Lung (tissue), 12 donors: Measurements from ENCODE around the gene CTNNB1. TPM values are rescaled to one million over a fixed set of nuclear protein-coding genes. Genes with fewer than 3 reads are reported as not detected.

ENCODE experiments used
- ATAC-seq: fragments of 200-7000 bp; cut with Tn5 transposase; one replicate; pipeline ENCODE4 v1.9.1; 2020; ENCODE audit warnings: moderate number of reproducible peaks; ENCODE audit not compliant: insufficient read depth, low FRiP score
- DNase-seq, 3 donors: peaks; one replicate each; pipeline ENCODE4 v3.0.0-alpha.2; 2013 to 2017
- H3K27ac ChIP-seq, 2 donors: one replicate each; pipeline ENCODE4 v1.5.1; 2013; ENCODE audit warnings: mild to moderate bottlenecking in 2 of 2, moderate library complexity in 2 of 2, control low read depth in 1 of 2, inconsistent platforms in 1 of 2, low read depth in 1 of 2, low read length in 1 of 2
- H3K27me3 ChIP-seq, 3 donors: one replicate each; pipeline ENCODE4 v1.5.1; 2013; ENCODE audit warnings: low read length in 2 of 3; ENCODE audit not compliant: control insufficient read depth in 3 of 3, insufficient read depth in 3 of 3
- H3K36me3 ChIP-seq, 4 donors: one replicate each; pipeline ENCODE4 v1.5.1; 2013; ENCODE audit warnings: low read length in 4 of 4, mild to moderate bottlenecking in 1 of 4, moderate library complexity in 1 of 4; ENCODE audit not compliant: control insufficient read depth in 4 of 4, insufficient read depth in 4 of 4
- H3K4me1 ChIP-seq, 5 donors: one replicate each; pipeline ENCODE4 v1.5.1; 2013; ENCODE audit warnings: low read length in 5 of 5, mild to moderate bottlenecking in 2 of 5, moderate library complexity in 1 of 5; ENCODE audit not compliant: control insufficient read depth in 5 of 5, insufficient read depth in 5 of 5
- H3K4me3 ChIP-seq: one replicate; pipeline ENCODE4 v1.5.1; 2013; ENCODE audit warnings: mild to moderate bottlenecking, control low read depth, moderate library complexity
- H3K9ac ChIP-seq, 2 donors: one replicate each; pipeline ENCODE4 v1.5.1; 2013; ENCODE audit warnings: low read length in 2 of 2, control low read depth in 1 of 2; ENCODE audit not compliant: insufficient read depth in 1 of 2
- H3K9me3 ChIP-seq, 4 donors: one replicate each; pipeline ENCODE4 v1.5.1; 2013; ENCODE audit warnings: low read length in 3 of 4, mild to moderate bottlenecking in 1 of 4, moderate library complexity in 1 of 4; ENCODE audit not compliant: control insufficient read depth in 4 of 4, insufficient read depth in 3 of 4
- WGBS, 2 donors: extraction: QIAGEN DNeasy Blood & Tissue Kit; methylation state at CpG; one replicate each; pipeline ENCODE4 v1.1.7; 2013; 5-methylcytosine and 5-hydroxymethylcytosine counted together
- polyA plus RNA-seq, 2 donors: library from polyadenylated mRNA; stranded (reverse); fragments of 200-250 nt; gene quantifications; one replicate each; pipeline ENCODE4 v1.2.1, GENCODE V29; 2013
- total RNA-seq, 2 donors: library from RNA; depleted of rRNA in 1 of 2; stranded (reverse); fragments of >200 nt in 1 of 2; gene quantifications; one replicate each; pipeline ENCODE4 v1.2.1, GENCODE V29; 2014 to 2021
- TF ChIP-seq, protein P1 (sequence below): IDR thresholded peaks from 2 replicates; pipeline ENCODE4 v1.5.1; 2012; ENCODE audit warnings: mild to moderate bottlenecking; ENCODE audit errors: control extremely low read depth, extremely low read depth
- donor health status: control.
- donor health status: control.
- donor health status: Bipolar disorder and iron deficiency.
- donor health status: healthy.
- donor health status: DM: yes; HTN: yes; CAD: no.

The CTNNB1 gene
- total and polyA plus RNA-seq, 4 donors: 90.3 to 631 (median 315) TPM

DNA sequence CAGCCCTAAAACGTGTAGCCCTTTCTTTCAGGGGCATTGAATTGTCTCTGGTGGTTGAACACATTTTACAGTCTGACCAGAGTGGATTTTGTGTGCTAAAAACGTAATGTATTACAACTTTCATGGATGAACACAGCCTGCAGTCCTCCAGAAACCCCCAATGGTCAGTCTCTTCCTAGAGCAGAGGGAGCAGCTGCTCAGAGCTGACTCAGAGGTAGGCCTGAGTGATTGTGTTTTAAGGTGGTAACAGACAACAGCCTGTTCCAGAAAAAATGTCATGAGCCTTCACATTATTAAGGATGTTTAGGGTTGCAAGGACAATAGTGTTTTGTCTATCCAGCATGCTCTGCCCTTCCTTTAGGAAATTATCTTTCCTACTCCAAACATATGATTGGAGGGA, 34.5 kb upstream of the CTNNB1 start:
- DNase-seq (no peak), ATAC-seq (no peak)
- no peaks in the 10 kb centered on the region for H3K36me3 ChIP-seq
- TF ChIP-seq, protein P1, sequence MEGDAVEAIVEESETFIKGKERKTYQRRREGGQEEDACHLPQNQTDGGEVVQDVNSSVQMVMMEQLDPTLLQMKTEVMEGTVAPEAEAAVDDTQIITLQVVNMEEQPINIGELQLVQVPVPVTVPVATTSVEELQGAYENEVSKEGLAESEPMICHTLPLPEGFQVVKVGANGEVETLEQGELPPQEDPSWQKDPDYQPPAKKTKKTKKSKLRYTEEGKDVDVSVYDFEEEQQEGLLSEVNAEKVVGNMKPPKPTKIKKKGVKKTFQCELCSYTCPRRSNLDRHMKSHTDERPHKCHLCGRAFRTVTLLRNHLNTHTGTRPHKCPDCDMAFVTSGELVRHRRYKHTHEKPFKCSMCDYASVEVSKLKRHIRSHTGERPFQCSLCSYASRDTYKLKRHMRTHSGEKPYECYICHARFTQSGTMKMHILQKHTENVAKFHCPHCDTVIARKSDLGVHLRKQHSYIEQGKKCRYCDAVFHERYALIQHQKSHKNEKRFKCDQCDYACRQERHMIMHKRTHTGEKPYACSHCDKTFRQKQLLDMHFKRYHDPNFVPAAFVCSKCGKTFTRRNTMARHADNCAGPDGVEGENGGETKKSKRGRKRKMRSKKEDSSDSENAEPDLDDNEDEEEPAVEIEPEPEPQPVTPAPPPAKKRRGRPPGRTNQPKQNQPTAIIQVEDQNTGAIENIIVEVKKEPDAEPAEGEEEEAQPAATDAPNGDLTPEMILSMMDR: no peak
- H3K9ac ChIP-seq: no peak overlapping the region
- peaks cover 0 to 6% (median 0%) of the 10 kb centered on the region in 5 donors for H3K4me1 ChIP-seq
- no peak overlapping the region for H3K27ac ChIP-seq
- WGBS, 2 donors: 50 to 61% methylated on average over 2 of the region's 2 CpGs
- H3K4me3 ChIP-seq: no peak overlapping the region
- H3K9me3 ChIP-seq: no peaks in the 10 kb centered on the region
- H3K27me3 ChIP-seq: no peaks in the 10 kb centered on the region

DNA sequence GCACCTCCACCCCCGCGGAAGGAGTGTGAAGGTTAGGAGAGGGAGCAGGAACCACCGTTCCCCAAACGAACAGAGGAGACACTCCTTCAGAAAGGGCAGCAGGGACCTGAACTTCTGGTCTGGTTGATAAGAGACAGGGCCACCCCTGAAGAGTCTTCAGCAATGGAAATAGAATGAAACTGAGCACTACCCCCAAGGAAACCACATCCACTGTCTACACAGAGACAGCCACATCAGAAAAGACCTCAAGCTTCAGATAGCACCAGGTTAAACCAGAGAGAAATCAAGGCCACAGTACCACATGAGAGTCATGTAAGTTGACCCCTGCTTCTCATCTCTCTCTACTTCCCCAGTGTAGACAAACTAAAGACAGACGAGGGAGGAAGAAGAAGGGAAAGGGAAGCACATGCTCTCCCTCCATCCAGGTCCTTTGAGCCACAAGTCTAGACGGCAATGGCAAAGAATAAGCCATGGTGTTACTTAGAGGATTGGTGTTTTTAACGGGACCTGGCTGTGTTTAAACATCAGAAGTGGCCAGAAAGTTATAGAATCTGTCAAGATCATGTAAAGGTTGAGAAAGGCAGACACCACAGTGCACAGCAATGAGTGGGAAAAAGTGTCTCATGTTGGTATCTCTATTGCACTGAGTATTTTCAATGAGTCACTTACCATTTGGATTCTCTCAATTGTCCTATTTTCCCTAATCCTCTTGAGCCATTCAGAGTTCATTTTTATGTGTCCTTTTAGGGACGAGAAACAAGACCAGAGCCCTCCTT, 31.4 kb upstream of the CTNNB1 start:
- WGBS, 2 donors: 81 to 89% methylated on average over 8 of the region's 8 CpGs

DNA sequence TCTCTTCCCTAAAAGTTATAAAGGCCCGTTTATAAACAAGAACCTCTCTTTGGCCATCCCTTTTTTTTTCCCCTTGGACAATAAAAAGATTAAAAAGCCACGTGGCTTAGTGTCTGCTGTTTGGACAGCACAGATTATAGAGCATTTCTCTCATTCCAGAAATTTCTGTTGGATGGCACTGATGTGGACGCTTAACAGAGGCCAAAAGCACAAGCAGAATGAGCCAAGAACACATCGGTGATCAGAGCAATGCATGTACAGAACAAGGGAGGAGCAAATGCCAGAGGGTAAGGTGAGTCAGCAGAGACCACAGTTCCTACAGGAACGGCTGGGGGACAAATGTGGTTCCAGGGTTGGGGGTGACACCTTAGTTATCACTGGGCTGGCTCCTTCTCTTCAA, 30.3 kb upstream of the CTNNB1 start:
- Histone ChIP-seq H3K4me1 (peaks cover 0 to 4% (median 0%) of the 10 kb centered on the region in 5 donors), H3K27me3 (no peaks in the 10 kb centered on the region), H3K36me3 (no peaks in the 10 kb centered on the region), H3K9me3 (no peaks in the 10 kb centered on the region), H3K9ac (no peak overlapping the region), H3K27ac (no peak overlapping the region), H3K4me3 (no peak overlapping the region)
- DNase-seq (no peak), ATAC-seq (no peak)
- WGBS, 2 donors: 64 to 74% methylated on average over 5 of the region's 5 CpGs
- TF ChIP-seq, protein P1: no peak

More for the DNA sequence above, 31.4 kb upstream of the CTNNB1 start:
- peaks cover 0 to 4% (median 0%) of the 10 kb centered on the region in 5 donors for H3K4me1 ChIP-seq
- ATAC-seq: no peak
- TF ChIP-seq, protein P1: no peak
- H3K27ac ChIP-seq: no peak overlapping the region
- no peak for DNase-seq
- no peaks in the 10 kb centered on the region for H3K36me3 ChIP-seq
- H3K4me3 ChIP-seq: no peak overlapping the region
- no peaks in the 10 kb centered on the region for H3K27me3 ChIP-seq
- H3K9ac ChIP-seq: no peak overlapping the region
- H3K9me3 ChIP-seq: no peaks in the 10 kb centered on the region
